ENCODE data around the gene APPL2. TPM values are rescaled to one million over a fixed set of nuclear protein-coding genes. Genes with fewer than 3 reads are reported as not detected.

APPL2 gene
- total RNA-seq, 2 experiments from 2014 or later = 32.2 to 34.2 TPM

GRCh38 chr12:105245291-105245690, 9.3 kb upstream of the APPL2 start:
- POLR2A ChIA-PET = no interaction called here
- Mint-ChIP-seq H3K9me3 (no peaks in the 10 kb centered on the region), H3K4me1 (peaks cover 2% of the 10 kb centered on the region), H3K27me3 (peaks cover 25% of the 10 kb centered on the region), H3K4me3 (no peak overlapping the region), H3K27ac (no peak overlapping the region), H3K36me3 (ENCODE audit: low read depth) (no peaks in the 10 kb centered on the region)
- CTCF ChIA-PET = no interaction called here
- no peak for DNase-seq

- Mint-ChIP-seq H3K36me3 (ENCODE audit: low read depth) (no peaks in the 10 kb centered on the region), H3K9me3 (no peaks in the 10 kb centered on the region), H3K4me1 (peaks cover 10% of the 10 kb centered on the region), H3K27ac (no peak overlapping the region), H3K27me3 (peaks cover 18% of the 10 kb centered on the region), H3K4me3 (no peak overlapping the region)
- no peak for DNase-seq
- ChIA-PET POLR2A (no interaction called here), CTCF (no interaction called here)
These were observed 4.3 kb upstream of the APPL2 start for GRCh38 chr12:105240228-105240627.

- no peak for DNase-seq
- H3K4me1 Mint-ChIP-seq = peaks cover 19% of the 10 kb centered on the region
- no peak overlapping the region for H3K4me3 Mint-ChIP-seq
- H3K27ac Mint-ChIP-seq = no peak overlapping the region
- POLR2A ChIA-PET = no interaction called here
- CTCF ChIA-PET = no interaction called here
- H3K36me3 Mint-ChIP-seq (ENCODE audit: low read depth) = no peaks in the 10 kb centered on the region
- no peaks in the 10 kb centered on the region for H3K9me3 Mint-ChIP-seq
- peaks cover 14% of the 10 kb centered on the region for H3K27me3 Mint-ChIP-seq
These were observed 3.3 kb upstream of the APPL2 start for GRCh38 chr12:105239304-105239703.

GRCh38 chr12:105237666-105238065, 1.7 kb upstream of the APPL2 start:
- ChIA-PET CTCF (no interaction called here), POLR2A (no interaction called here)
- peaks cover 33% of the 10 kb centered on the region for H3K4me1 Mint-ChIP-seq
- no peak overlapping the region for H3K4me3 Mint-ChIP-seq
- H3K27ac Mint-ChIP-seq = no peak overlapping the region
- no peaks in the 10 kb centered on the region for H3K9me3 Mint-ChIP-seq
- H3K27me3 Mint-ChIP-seq = peaks cover 10% of the 10 kb centered on the region
- no peak for DNase-seq
- H3K36me3 Mint-ChIP-seq (ENCODE audit: low read depth) = no peaks in the 10 kb centered on the region

GRCh38 chr12:105235281-105235731, 668 bp downstream of the APPL2 start:
- Mint-ChIP-seq H3K27ac (peak overlapping the region; percentile 86), H3K4me1 (peaks cover 39% of the 10 kb centered on the region), H3K27me3 (peaks cover 2% of the 10 kb centered on the region), H3K9me3 (no peaks in the 10 kb centered on the region), H3K4me3 (peak overlapping the region; percentile 90), H3K36me3 (ENCODE audit: low read depth) (peaks cover 15% of the 10 kb centered on the region)
- DNase-seq = no peak
- ChIA-PET POLR2A (interaction anchor here (1.0 to 3.6 kb wide), 7 partner anchors 9 to 948 kb away, joined by 3 to 23 read pairs (median 5); partner anchors contain the start of genes C12orf75 and WASHC4), CTCF (interaction anchor here (1.4 to 3.6 kb wide), 5 partner anchors 9 to 149 kb away, joined by 3 to 19 read pairs (median 5); no protein-coding TSS in a partner anchor)

- Mint-ChIP-seq H3K9me3 (no peaks in the 10 kb centered on the region), H3K27me3 (peaks cover 2% of the 10 kb centered on the region), H3K27ac (no peak overlapping the region), H3K4me3 (peak overlapping the region; percentile 90), H3K4me1 (peaks cover 50% of the 10 kb centered on the region), H3K36me3 (ENCODE audit: low read depth) (peaks cover 15% of the 10 kb centered on the region)
- ChIA-PET CTCF (interaction anchor here (3.6 kb wide), 1 partner anchor 7 kb away, joined by 19 read pairs; no protein-coding TSS in a partner anchor), POLR2A (interaction anchor here (1.5 to 3.6 kb wide), 3 partner anchors 20 to 126 kb away, joined by 3 to 23 read pairs (median 14); partner anchors contain the start of genes C12orf75 and WASHC4)
- DNase-seq = no peak
These were observed 1.8 kb downstream of the APPL2 start for GRCh38 chr12:105234197-105234596.

- POLR2A ChIA-PET = interaction anchor here (1.5 to 3.6 kb wide), 3 partner anchors 21 to 125 kb away, joined by 3 to 23 read pairs (median 14); partner anchors contain the start of genes C12orf75 and WASHC4
- Mint-ChIP-seq H3K4me3 (no peak overlapping the region), H3K27ac (no peak overlapping the region), H3K4me1 (peaks cover 60% of the 10 kb centered on the region), H3K36me3 (ENCODE audit: low read depth) (peaks cover 23% of the 10 kb centered on the region), H3K9me3 (no peaks in the 10 kb centered on the region), H3K27me3 (peaks cover 2% of the 10 kb centered on the region)
- CTCF ChIA-PET = interaction anchor here (3.6 kb wide), 1 partner anchor 7 kb away, joined by 19 read pairs; no protein-coding TSS in a partner anchor
- no peak for DNase-seq
These were observed 2.7 kb downstream of the APPL2 start for GRCh38 chr12:105233041-105233905.

GRCh38 chr12:105231396-105231795, 4.6 kb downstream of the APPL2 start:
- peaks cover 73% of the 10 kb centered on the region for H3K4me1 Mint-ChIP-seq
- no peaks in the 10 kb centered on the region for H3K9me3 Mint-ChIP-seq
- POLR2A ChIA-PET = no interaction called here
- no peaks in the 10 kb centered on the region for H3K27me3 Mint-ChIP-seq
- CTCF ChIA-PET = no interaction called here
- DNase-seq = no peak
- peaks cover 34% of the 10 kb centered on the region for H3K36me3 Mint-ChIP-seq (ENCODE audit: low read depth)
- no peak overlapping the region for H3K4me3 Mint-ChIP-seq
- no peak overlapping the region for H3K27ac Mint-ChIP-seq

GRCh38 chr12:105229371-105229770, 6.6 kb downstream of the APPL2 start:
- peaks cover 73% of the 10 kb centered on the region for H3K4me1 Mint-ChIP-seq
- no peak overlapping the region for H3K27ac Mint-ChIP-seq
- no peaks in the 10 kb centered on the region for H3K27me3 Mint-ChIP-seq
- ChIA-PET CTCF (no interaction called here), POLR2A (no interaction called here)
- no peak overlapping the region for H3K4me3 Mint-ChIP-seq
- no peak for DNase-seq
- H3K36me3 Mint-ChIP-seq (ENCODE audit: low read depth) = peaks cover 51% of the 10 kb centered on the region
- no peaks in the 10 kb centered on the region for H3K9me3 Mint-ChIP-seq

- H3K27me3 Mint-ChIP-seq = no peaks in the 10 kb centered on the region
- peaks cover 53% of the 10 kb centered on the region for H3K36me3 Mint-ChIP-seq (ENCODE audit: low read depth)
- peaks cover 69% of the 10 kb centered on the region for H3K4me1 Mint-ChIP-seq
- POLR2A ChIA-PET = no interaction called here
- peak overlapping the region; percentile 70 for H3K27ac Mint-ChIP-seq
- CTCF ChIA-PET = no interaction called here
- H3K4me3 Mint-ChIP-seq = peak overlapping the region; percentile 2
- no peaks in the 10 kb centered on the region for H3K9me3 Mint-ChIP-seq
- DNase-seq = no peak
These were observed 7.0 kb downstream of the APPL2 start for GRCh38 chr12:105228966-105229365.

GRCh38 chr12:105228494-105228893, 7.5 kb downstream of the APPL2 start:
- H3K36me3 Mint-ChIP-seq (ENCODE audit: low read depth) = peaks cover 53% of the 10 kb centered on the region
- no peaks in the 10 kb centered on the region for H3K9me3 Mint-ChIP-seq
- H3K4me1 Mint-ChIP-seq = peaks cover 64% of the 10 kb centered on the region
- H3K4me3 Mint-ChIP-seq = peak overlapping the region; percentile 2
- H3K27ac Mint-ChIP-seq = peak overlapping the region; percentile 70
- POLR2A ChIA-PET = no interaction called here
- no peak for DNase-seq
- CTCF ChIA-PET = interaction anchor here (3.4 kb wide), 1 partner anchor 7 kb away, joined by 19 read pairs; the partner anchor contains the start of gene APPL2
- no peaks in the 10 kb centered on the region for H3K27me3 Mint-ChIP-seq

GRCh38 chr12:105227879-105228278, 8.1 kb downstream of the APPL2 start:
- CTCF ChIA-PET = interaction anchor here (3.4 kb wide), 1 partner anchor 8 kb away, joined by 19 read pairs; the partner anchor contains the start of gene APPL2
- peaks cover 58% of the 10 kb centered on the region for H3K4me1 Mint-ChIP-seq
- no peaks in the 10 kb centered on the region for H3K27me3 Mint-ChIP-seq
- H3K36me3 Mint-ChIP-seq (ENCODE audit: low read depth) = peaks cover 59% of the 10 kb centered on the region
- no peak overlapping the region for H3K27ac Mint-ChIP-seq
- H3K4me3 Mint-ChIP-seq = no peak overlapping the region
- POLR2A ChIA-PET = no interaction called here
- H3K9me3 Mint-ChIP-seq = no peaks in the 10 kb centered on the region
- DNase-seq = no peak

- POLR2A ChIA-PET = interaction anchor here (1.0 to 1.2 kb wide), 2 partner anchors 10 to 39 kb away, joined by 3 to 5 read pairs; partner anchors contain the start of gene APPL2
- Mint-ChIP-seq H3K36me3 (ENCODE audit: low read depth) (peaks cover 60% of the 10 kb centered on the region), H3K27me3 (no peaks in the 10 kb centered on the region), H3K4me3 (no peak overlapping the region), H3K9me3 (no peaks in the 10 kb centered on the region), H3K4me1 (peaks cover 58% of the 10 kb centered on the region), H3K27ac (peak overlapping the region; percentile 31)
- DNase-seq = peak; percentile 47
- CTCF ChIA-PET = interaction anchor here (3.4 kb wide), 1 partner anchor 9 kb away, joined by 19 read pairs; the partner anchor contains the start of gene APPL2
These were observed 9.8 kb downstream of the APPL2 start for GRCh38 chr12:105226219-105226618.

Measured in activated CD4-positive, alpha-beta memory T cell treated with anti-CD3 and anti-CD28 coated beads, Interleukin-2, amount 10 ng/mL, durations not matched to agents 7 days and 5 days (primary cell).